MM.1S (cell line): ENCODE data around the gene KCNIP4.

Experiments used
- EZH2 ChIP-seq: fragments of 300-600 bp; sonication (generic); optimal IDR thresholded peaks from 2 replicates; pipeline ENCODE3; 2017; ENCODE audit warnings: low read depth, mild to moderate bottlenecking, antibody characterized with exemption, low read length, mixed read lengths
- TF ChIP-seq, protein P1 (sequence below): fragments of 300-600 bp; sonication (generic); IDR thresholded peaks from 2 replicates; pipeline ENCODE4 v1.5.1; 2016; ENCODE audit warnings: antibody characterized with exemption, low read length, mixed read lengths

DNA sequence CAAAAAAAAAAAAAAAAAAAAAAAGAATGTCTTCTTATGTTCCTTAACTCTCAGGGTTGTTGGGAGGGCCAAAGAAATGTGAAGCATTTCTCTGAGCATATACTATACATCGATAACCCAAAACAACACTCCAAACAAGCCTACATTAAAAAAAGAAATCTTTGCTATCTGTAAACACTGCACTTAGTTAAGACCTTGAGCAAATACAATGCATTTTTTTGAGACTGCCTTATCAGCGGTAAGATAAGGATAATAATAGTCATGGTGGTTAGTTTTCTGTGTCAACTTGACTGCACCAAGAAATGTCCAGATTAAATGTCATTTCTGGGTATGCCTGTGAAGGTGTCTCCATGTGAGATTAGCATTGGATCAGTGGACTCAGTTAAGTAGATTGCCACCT lies 706.4 kb downstream of the KCNIP4 start:
- TF ChIP-seq, protein P1, sequence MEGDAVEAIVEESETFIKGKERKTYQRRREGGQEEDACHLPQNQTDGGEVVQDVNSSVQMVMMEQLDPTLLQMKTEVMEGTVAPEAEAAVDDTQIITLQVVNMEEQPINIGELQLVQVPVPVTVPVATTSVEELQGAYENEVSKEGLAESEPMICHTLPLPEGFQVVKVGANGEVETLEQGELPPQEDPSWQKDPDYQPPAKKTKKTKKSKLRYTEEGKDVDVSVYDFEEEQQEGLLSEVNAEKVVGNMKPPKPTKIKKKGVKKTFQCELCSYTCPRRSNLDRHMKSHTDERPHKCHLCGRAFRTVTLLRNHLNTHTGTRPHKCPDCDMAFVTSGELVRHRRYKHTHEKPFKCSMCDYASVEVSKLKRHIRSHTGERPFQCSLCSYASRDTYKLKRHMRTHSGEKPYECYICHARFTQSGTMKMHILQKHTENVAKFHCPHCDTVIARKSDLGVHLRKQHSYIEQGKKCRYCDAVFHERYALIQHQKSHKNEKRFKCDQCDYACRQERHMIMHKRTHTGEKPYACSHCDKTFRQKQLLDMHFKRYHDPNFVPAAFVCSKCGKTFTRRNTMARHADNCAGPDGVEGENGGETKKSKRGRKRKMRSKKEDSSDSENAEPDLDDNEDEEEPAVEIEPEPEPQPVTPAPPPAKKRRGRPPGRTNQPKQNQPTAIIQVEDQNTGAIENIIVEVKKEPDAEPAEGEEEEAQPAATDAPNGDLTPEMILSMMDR: no peak
- TF ChIP-seq EZH2: no peak
